ENCODE data around the gene AIRE.

AIRE gene

GRCh38 chr21:44326272-44326647 is 40.6 kb downstream of the AIRE start:
- Histone ChIP-seq H3K9ac (ENCODE audit: low read depth, low read length) (no peak overlapping the region), H3K4me1 (ENCODE audit: insufficient read depth, low read length) (no peaks in the 10 kb centered on the region), H4K20me1 (ENCODE audit: insufficient read depth, low read length) (peaks cover 34% of the 10 kb centered on the region), H3K27me3 (ENCODE audit: insufficient read depth, low read length, poor library complexity) (no peaks in the 10 kb centered on the region), H3K27ac (ENCODE audit: low read length) (no peak overlapping the region), H3K4me2 (ENCODE audit: insufficient read depth, low read length) (no peak overlapping the region), H2AFZ (ENCODE audit: low read depth, low read length) (no peak overlapping the region), H3K9me3 (ENCODE audit: insufficient read depth, low read length, severe bottlenecking) (no peaks in the 10 kb centered on the region), H3K79me2 (ENCODE audit: insufficient read depth, low read length) (no peaks in the 10 kb centered on the region), H3K4me3 (ENCODE audit: low read depth in 1 of 2, low read length in 2 of 2) (no peak overlapping the region), H3K36me3 (ENCODE audit: insufficient read depth, low read length) (peaks cover 80% of the 10 kb centered on the region)
- ATAC-seq (ENCODE audit: insufficient read depth, low read depth) (no peak), DNase-seq (no peak)
- TF ChIP-seq CTCF (IDR thresholded peaks at IDR 0.05; ENCODE audit: borderline replicate concordance, extremely low read depth, low read length, poor library complexity, severe bottlenecking): no peak
- no peak for TF ChIP-seq EZH2 (IDR thresholded peaks at IDR 0.05; ENCODE audit: borderline replicate concordance, low read depth, low read length, severe bottlenecking)

GRCh38 chr21:44326716-44327602 is 41.3 kb downstream of the AIRE start:
- Histone ChIP-seq H3K9ac (ENCODE audit: low read depth, low read length) (no peak overlapping the region), H3K27ac (ENCODE audit: low read length) (no peak overlapping the region), H3K4me2 (ENCODE audit: insufficient read depth, low read length) (no peak overlapping the region), H3K36me3 (ENCODE audit: insufficient read depth, low read length) (peaks cover 74% of the 10 kb centered on the region), H3K79me2 (ENCODE audit: insufficient read depth, low read length) (no peaks in the 10 kb centered on the region), H3K27me3 (ENCODE audit: insufficient read depth, low read length, poor library complexity) (no peaks in the 10 kb centered on the region), H3K4me3 (ENCODE audit: low read depth in 1 of 2, low read length in 2 of 2) (no peak overlapping the region), H3K9me3 (ENCODE audit: insufficient read depth, low read length, severe bottlenecking) (no peaks in the 10 kb centered on the region), H3K4me1 (ENCODE audit: insufficient read depth, low read length) (no peaks in the 10 kb centered on the region), H2AFZ (ENCODE audit: low read depth, low read length) (no peak overlapping the region), H4K20me1 (ENCODE audit: insufficient read depth, low read length) (peaks cover 35% of the 10 kb centered on the region)
- TF ChIP-seq CTCF (IDR thresholded peaks at IDR 0.05; ENCODE audit: borderline replicate concordance, extremely low read depth, low read length, poor library complexity, severe bottlenecking) (no peak), EZH2 (IDR thresholded peaks at IDR 0.05; ENCODE audit: borderline replicate concordance, low read depth, low read length, severe bottlenecking) (no peak)
- ATAC-seq (ENCODE audit: insufficient read depth, low read depth) (no peak; the same call in 2 of the 3 replicates), DNase-seq (no peak)

GRCh38 chr21:44327603-44327974 is 41.9 kb downstream of the AIRE start:
- Histone ChIP-seq H3K9me3 (ENCODE audit: insufficient read depth, low read length, severe bottlenecking) (no peaks in the 10 kb centered on the region), H3K27me3 (ENCODE audit: insufficient read depth, low read length, poor library complexity) (no peaks in the 10 kb centered on the region), H2AFZ (ENCODE audit: low read depth, low read length) (no peak overlapping the region), H3K36me3 (ENCODE audit: insufficient read depth, low read length) (peaks cover 71% of the 10 kb centered on the region), H3K79me2 (ENCODE audit: insufficient read depth, low read length) (no peaks in the 10 kb centered on the region), H3K9ac (ENCODE audit: low read depth, low read length) (no peak overlapping the region), H3K4me1 (ENCODE audit: insufficient read depth, low read length) (no peaks in the 10 kb centered on the region), H3K4me3 (ENCODE audit: low read depth in 1 of 2, low read length in 2 of 2) (no peak overlapping the region), H3K27ac (ENCODE audit: low read length) (no peak overlapping the region), H3K4me2 (ENCODE audit: insufficient read depth, low read length) (no peak overlapping the region), H4K20me1 (ENCODE audit: insufficient read depth, low read length) (peaks cover 34% of the 10 kb centered on the region)
- no peak for ATAC-seq (ENCODE audit: insufficient read depth, low read depth)
- no peak for TF ChIP-seq CTCF (IDR thresholded peaks at IDR 0.05; ENCODE audit: borderline replicate concordance, extremely low read depth, low read length, poor library complexity, severe bottlenecking)
- TF ChIP-seq EZH2 (IDR thresholded peaks at IDR 0.05; ENCODE audit: borderline replicate concordance, low read depth, low read length, severe bottlenecking): no peak
- no peak for DNase-seq
